HepG2 (cell line): Measurements from ENCODE around the gene DHX30. TPM values are rescaled to one million over a fixed set of nuclear protein-coding genes. Genes with fewer than 3 reads are reported as not detected.

Experiments
- ARNT2 ChIP-seq: sonication (generic); formaldehyde crosslinking; IDR thresholded peaks from 2 replicates; pipeline ENCODE4 v1.8.0; 2022; ENCODE audit warnings: mild to moderate bottlenecking, low read depth, missing genetic modification reagents, moderate library complexity
- BORCS8-MEF2B ChIP-seq: sonication (generic); formaldehyde crosslinking; IDR thresholded peaks from 2 replicates; pipeline ENCODE4 v1.8.0; 2022; ENCODE audit warnings: mild to moderate bottlenecking, missing genetic modification reagents
- GZF1 ChIP-seq: sonication (generic); formaldehyde crosslinking; IDR thresholded peaks from 2 replicates; pipeline ENCODE4 v1.5.1; 2020; ENCODE audit warnings: mild to moderate bottlenecking, missing genetic modification reagents
- HMGA1 ChIP-seq: sonication (generic); formaldehyde crosslinking; conservative IDR thresholded peaks from 2 replicates; pipeline ENCODE4 v1.4.0; 2020; ENCODE audit warnings: missing genetic modification reagents
- IRX3 ChIP-seq: sonication (generic); formaldehyde crosslinking; IDR thresholded peaks from 2 replicates; pipeline ENCODE4 v1.8.1; 2023; ENCODE audit warnings: mild to moderate bottlenecking, low read depth, missing genetic modification reagents, borderline replicate concordance
- LRRFIP1 ChIP-seq: sonication (generic); formaldehyde crosslinking; conservative IDR thresholded peaks from 2 replicates; pipeline ENCODE4 v1.4.0; 2020; ENCODE audit warnings: missing genetic modification reagents
- MED13 ChIP-seq: sonication (generic); formaldehyde crosslinking; IDR thresholded peaks from 2 replicates; pipeline ENCODE4 v1.5.0; 2020; ENCODE audit warnings: missing genetic modification reagents
- POGZ ChIP-seq: sonication (generic); formaldehyde crosslinking; IDR thresholded peaks from 2 replicates; pipeline ENCODE4 v1.4.0; 2020; ENCODE audit warnings: mild to moderate bottlenecking, missing genetic modification reagents
- RAD21 ChIP-seq: fragments of 450-650 bp; formaldehyde crosslinking; IDR thresholded peaks from 2 replicates; pipeline ENCODE4 v1.5.0; 2020; ENCODE audit warnings: mild to moderate bottlenecking
- SIN3A ChIP-seq: IDR thresholded peaks from 2 replicates; pipeline ENCODE4 v1.6.1; 2011; ENCODE audit warnings: low read depth, mild to moderate bottlenecking, control low read depth, low read length, borderline replicate concordance
- THYN1 ChIP-seq: sonication (generic); formaldehyde crosslinking; IDR thresholded peaks from 2 replicates; pipeline ENCODE4 v1.8.1; 2023; ENCODE audit warnings: low read depth, mild to moderate bottlenecking, moderate library complexity, missing genetic modification reagents, borderline replicate concordance
- U2AF1 ChIP-seq: fragments of 200-400 bp; formaldehyde crosslinking; optimal IDR thresholded peaks from 2 replicates; pipeline ENCODE3; 2017; ENCODE audit warnings: mild to moderate bottlenecking, low read depth, low read length
- ZFYVE20 ChIP-seq: sonication (generic); formaldehyde crosslinking; IDR thresholded peaks from 2 replicates; pipeline ENCODE4 v1.8.0; 2023; ENCODE audit warnings: low read depth, mild to moderate bottlenecking, moderate library complexity, missing genetic modification reagents, borderline replicate concordance
- ZMYM3 ChIP-seq: sonication (generic); formaldehyde crosslinking; IDR thresholded peaks from 2 replicates; pipeline ENCODE4 v1.5.1; 2020; ENCODE audit warnings: mild to moderate bottlenecking, missing genetic modification reagents
- ZNF12 ChIP-seq: sonication (generic); formaldehyde crosslinking; IDR thresholded peaks from 2 replicates; pipeline ENCODE4 v1.5.0; 2020; ENCODE audit warnings: missing genetic modification reagents
- ZNF33A ChIP-seq: sonication (generic); formaldehyde crosslinking; IDR thresholded peaks from 2 replicates; pipeline ENCODE4 v1.5.1; 2020; ENCODE audit warnings: missing genetic modification reagents, mild to moderate bottlenecking, moderate library complexity, borderline replicate concordance
- ZNF350 ChIP-seq: sonication (generic); formaldehyde crosslinking; IDR thresholded peaks from 2 replicates; pipeline ENCODE4 v1.4.0; 2020; ENCODE audit warnings: mild to moderate bottlenecking, low read depth, missing genetic modification reagents, borderline replicate concordance
- ZNF547 ChIP-seq: sonication (generic); formaldehyde crosslinking; IDR thresholded peaks from 2 replicates; pipeline ENCODE4 v1.5.1; 2020; ENCODE audit warnings: mild to moderate bottlenecking, missing genetic modification reagents
- ZNF607 ChIP-seq: sonication (generic); formaldehyde crosslinking; IDR thresholded peaks from 2 replicates; pipeline ENCODE4 v1.5.1; 2020; ENCODE audit warnings: missing genetic modification reagents, mild to moderate bottlenecking, borderline replicate concordance
- ZNF687 ChIP-seq: sonication (generic); formaldehyde crosslinking; IDR thresholded peaks from 2 replicates; pipeline ENCODE4 v1.5.1; 2020; ENCODE audit warnings: mild to moderate bottlenecking, missing genetic modification reagents, moderate library complexity
- ZNF780A ChIP-seq: sonication (generic); formaldehyde crosslinking; IDR thresholded peaks from 2 replicates; pipeline ENCODE4 v1.8.0; 2022; ENCODE audit warnings: mild to moderate bottlenecking, missing genetic modification reagents, moderate library complexity
- ZNF83 ChIP-seq: sonication (generic); formaldehyde crosslinking; IDR thresholded peaks from 2 replicates; pipeline ENCODE4 v1.4.0; 2020; ENCODE audit warnings: missing genetic modification reagents, mild to moderate bottlenecking, borderline replicate concordance
- ZSCAN12 ChIP-seq: sonication (generic); formaldehyde crosslinking; IDR thresholded peaks from 2 replicates; pipeline ENCODE4 v1.9.0; 2021; ENCODE audit warnings: mild to moderate bottlenecking, missing genetic modification reagents
- ZZZ3 ChIP-seq: sonication (generic); formaldehyde crosslinking; IDR thresholded peaks from 2 replicates; pipeline ENCODE4 v1.4.0; 2020; ENCODE audit warnings: missing genetic modification reagents, mild to moderate bottlenecking, borderline replicate concordance
- polyA plus RNA-seq, 8 experiments: library from polyadenylated mRNA; depleted of rRNA in 3 of 8; stranded (reverse) in 7 of 8; unstranded in 1 of 8; fragments of >200 nt; fragmentation: Illumina TruSeq in 4 of 8; extraction: Trizol in 4 of 8; gene quantifications; 2 replicates each; pipeline versions ENCODE4 v1.2.1 to v1.2.3, GENCODE V29; 2011 to 2016; ENCODE audit warnings: low read depth in 4 of 8, missing spikeins in 1 of 8, mixed read lengths in 1 of 8; ENCODE audit not compliant: insufficient read depth in 1 of 8
- total RNA-seq, 5 experiments: library from RNA; depleted of rRNA; stranded (reverse); fragments of >200 nt; fragmentation: Illumina TruSeq; extraction: Trizol; gene quantifications; 2 replicates each; pipeline ENCODE4 v1.2.3, GENCODE V29; 2016; ENCODE audit warnings: low read depth in 1 of 5

The DHX30 gene
- total and polyA plus RNA-seq, 2 of the 13 experiments (the other 11 are each of a cell fraction or from before 2014, with no cell fraction given): 30.6 to 59.4 TPM

GRCh38 chr3:47802734-47803479 lies at the start of gene DHX30 (continued):
- TF ChIP-seq THYN1 (CRISPR knock-in tag): no peak
- no peak for TF ChIP-seq POGZ (CRISPR knock-in tag)
- TF ChIP-seq BORCS8-MEF2B (CRISPR knock-in tag): 0 out of 2 replicates have a peak, but pooled peaks have one; percentile 18
- TF ChIP-seq ZSCAN12 (CRISPR knock-in tag): 0 out of 2 replicates have a peak, but pooled peaks have one; percentile 22
- TF ChIP-seq IRX3 (CRISPR knock-in tag): no peak
- TF ChIP-seq ZNF547 (CRISPR knock-in tag): peak; percentile 89
- TF ChIP-seq ZNF780A (CRISPR knock-in tag): no peak
- TF ChIP-seq RAD21 (CRISPR knock-in tag): peak; percentile 34
- no peak for TF ChIP-seq ZNF12
- TF ChIP-seq ZNF687 (CRISPR knock-in tag): peak; percentile 76
- TF ChIP-seq MED13 (CRISPR knock-in tag): no peak
- TF ChIP-seq SIN3A: peak; percentile 49; the same call in 1 of the 2 replicates
- no peak for TF ChIP-seq ZNF350 (CRISPR knock-in tag)
- peak; percentile 85 for TF ChIP-seq ZNF607 (CRISPR knock-in tag)
- peak; percentile 38; the same call in 1 of the 2 replicates for TF ChIP-seq ARNT2 (CRISPR knock-in tag)
- TF ChIP-seq ZZZ3 (CRISPR knock-in tag): no peak
- TF ChIP-seq U2AF1: no peak
- TF ChIP-seq LRRFIP1 (CRISPR knock-in tag): no peak
- no peak for TF ChIP-seq ZNF33A (CRISPR knock-in tag)
- TF ChIP-seq ZNF83: no peak
- no peak for TF ChIP-seq ZFYVE20 (CRISPR knock-in tag)
- no peak for TF ChIP-seq GZF1 (CRISPR knock-in tag)
- TF ChIP-seq ZMYM3 (CRISPR knock-in tag): no peak
- TF ChIP-seq HMGA1 (CRISPR knock-in tag): no peak
